ENCODE results near the gene TNS2. TPM values are rescaled to one million over a fixed set of nuclear protein-coding genes. Genes with fewer than 3 reads are reported as not detected.

TNS2 gene
- total and polyA plus RNA-seq, 2 of the 13 experiments (the other 11 are each of a cell fraction or from before 2014, with no cell fraction given), result 8.9 to 20.4 TPM

DNA sequence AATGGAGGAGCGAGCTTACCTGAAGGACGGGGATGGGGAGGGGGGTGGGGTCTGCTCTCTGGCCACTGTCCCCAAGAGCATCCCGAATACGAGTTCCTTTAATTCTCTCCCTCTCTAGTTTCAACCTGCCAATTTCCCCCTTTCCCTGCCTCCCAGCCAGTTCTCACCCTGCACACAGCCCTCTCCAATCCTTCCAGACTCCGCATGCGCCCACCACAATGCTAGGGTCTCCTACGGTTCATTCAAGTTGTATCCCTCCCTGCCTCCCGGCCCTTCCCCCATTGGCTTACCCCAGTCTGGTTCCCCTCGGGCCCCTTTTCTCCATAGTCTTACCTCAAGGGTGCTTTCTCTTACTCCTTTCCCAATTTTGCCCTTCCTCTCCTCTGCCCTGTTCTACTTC, 46.9 kb downstream of the TNS2 start:
- no peak for FAIRE-seq
- POLR2A ChIA-PET, result interaction anchor here (0.7 to 3.6 kb wide), 3 partner anchors 12 to 48 kb away, joined by 3 to 42 read pairs (median 3); partner anchors contain the start of gene SPRYD3
- no peak overlapping the region for H2AFZ ChIP-seq (ENCODE audit: low read length)

More for the DNA sequence above, 46.9 kb downstream of the TNS2 start:
- Histone ChIP-seq H3K4me1 (ENCODE audit: insufficient read depth, low read length) (peaks cover 75% of the 10 kb centered on the region), H3K4me3 (replicated peaks in 1 of 3; ENCODE audit: insufficient read depth in 1 of 3, low read depth in 2 of 3, low read length in 3 of 3) (peak overlapping the region; percentile 56 to 90 (median 78); a peak in 5 of 6 replicates), H3K9ac (ENCODE audit: insufficient read depth, low read depth, low read length) (no peak overlapping the region), H3K27me3 (ENCODE audit: control insufficient read depth in 1 of 2, insufficient read depth in 2 of 2, low read length in 2 of 2) (peaks cover 0 to 14% of the 10 kb centered on the region in 2 experiments; a peak in 3 of 5 replicates), H3K4me2 (ENCODE audit: low read depth, low read length) (peak overlapping the region; percentile 94), H3K79me2 (ENCODE audit: insufficient read depth, low read length) (no peaks in the 10 kb centered on the region), H3K36me3 (replicated peaks in 1 of 2; ENCODE audit: control insufficient read depth in 1 of 2, insufficient read depth in 2 of 2, low read length in 2 of 2) (no peaks in the 10 kb centered on the region), H3K27ac (ENCODE audit: extremely low read length, insufficient read depth, low read length) (no peak overlapping the region), H3K9me3 (ENCODE audit: low read length) (no peaks in the 10 kb centered on the region), H4K20me1 (ENCODE audit: insufficient read depth, low read length) (no peaks in the 10 kb centered on the region)
- CTCF ChIA-PET (ENCODE audit: low intra/inter-chr PET ratio, low total read pairs), result no interaction called here
- DNase-seq (ENCODE audit: low spot score) (no peak), ATAC-seq (no peak)
- intact Hi-C loops (cut with micrococcal nuclease; ENCODE audit: unreplicated experiment), result no loop called here
- WGBS (ENCODE audit: low lambda C conversion rate), result 58% methylated on average over 9 of the region's 9 CpGs
- in situ Hi-C loops (cut with HindIII; ENCODE audit: extremely low pct_ligation_motif_present, low pct_unique_long_range_greater_than_20kb), result no loop called here
- no peak for TF ChIP-seq ZNF263 (CRISPR knock-in tag; IDR thresholded peaks at IDR 0.05)
- TF ChIP-seq, protein P1, sequence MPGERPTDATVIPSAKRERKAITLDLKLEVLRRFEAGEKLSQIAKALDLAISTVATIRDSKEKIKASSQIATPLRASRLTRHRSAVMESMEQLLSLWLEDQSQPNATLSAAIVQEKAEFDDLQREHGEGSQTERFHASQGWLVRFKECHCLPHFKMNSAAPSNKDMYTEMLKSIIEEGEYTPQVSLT (CRISPR knock-in tag; IDR thresholded peaks at IDR 0.05; ENCODE audit: borderline replicate concordance, low read depth), result no peak
- TF ChIP-seq, protein P2, sequence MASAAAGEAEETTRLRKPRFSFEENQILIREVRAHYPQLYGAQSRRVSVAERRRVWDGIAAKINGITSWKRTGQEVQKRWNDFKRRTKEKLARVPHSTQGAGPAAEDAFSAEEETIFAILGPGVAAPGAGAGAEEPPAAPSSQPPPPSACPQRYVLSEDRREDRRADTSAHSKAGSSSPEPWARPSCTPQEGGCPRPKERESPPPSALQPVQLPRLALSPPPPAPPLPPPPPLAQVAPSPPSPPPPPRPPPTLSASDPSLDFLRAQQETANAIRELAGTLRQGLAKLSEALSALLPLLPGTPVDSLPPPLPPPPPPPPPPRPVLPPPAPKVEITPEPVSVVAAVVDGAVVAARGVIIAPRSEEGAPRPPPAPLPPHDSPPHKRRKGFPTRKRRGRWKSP (CRISPR knock-in tag; IDR thresholded peaks at IDR 0.05), result no peak
- TF ChIP-seq ZNF451 (CRISPR knock-in tag; IDR thresholded peaks at IDR 0.05), result no peak
- no peak for TF ChIP-seq TEAD2 (CRISPR knock-in tag; IDR thresholded peaks at IDR 0.05)
- no peak for TF ChIP-seq SIX1 (CRISPR knock-in tag; IDR thresholded peaks at IDR 0.05; ENCODE audit: borderline replicate concordance)
- TF ChIP-seq, protein P3, sequence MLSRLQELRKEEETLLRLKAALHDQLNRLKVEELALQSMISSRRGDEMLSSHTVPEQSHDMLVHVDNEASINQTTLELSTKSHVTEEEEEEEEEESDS (CRISPR knock-in tag; IDR thresholded peaks at IDR 0.05; ENCODE audit: borderline replicate concordance), result no peak
- TF ChIP-seq CBFB (CRISPR knock-in tag; IDR thresholded peaks at IDR 0.05), result no peak
- no peak for TF ChIP-seq GATAD1 (CRISPR knock-in tag; IDR thresholded peaks at IDR 0.05)
- TF ChIP-seq, protein P4, sequence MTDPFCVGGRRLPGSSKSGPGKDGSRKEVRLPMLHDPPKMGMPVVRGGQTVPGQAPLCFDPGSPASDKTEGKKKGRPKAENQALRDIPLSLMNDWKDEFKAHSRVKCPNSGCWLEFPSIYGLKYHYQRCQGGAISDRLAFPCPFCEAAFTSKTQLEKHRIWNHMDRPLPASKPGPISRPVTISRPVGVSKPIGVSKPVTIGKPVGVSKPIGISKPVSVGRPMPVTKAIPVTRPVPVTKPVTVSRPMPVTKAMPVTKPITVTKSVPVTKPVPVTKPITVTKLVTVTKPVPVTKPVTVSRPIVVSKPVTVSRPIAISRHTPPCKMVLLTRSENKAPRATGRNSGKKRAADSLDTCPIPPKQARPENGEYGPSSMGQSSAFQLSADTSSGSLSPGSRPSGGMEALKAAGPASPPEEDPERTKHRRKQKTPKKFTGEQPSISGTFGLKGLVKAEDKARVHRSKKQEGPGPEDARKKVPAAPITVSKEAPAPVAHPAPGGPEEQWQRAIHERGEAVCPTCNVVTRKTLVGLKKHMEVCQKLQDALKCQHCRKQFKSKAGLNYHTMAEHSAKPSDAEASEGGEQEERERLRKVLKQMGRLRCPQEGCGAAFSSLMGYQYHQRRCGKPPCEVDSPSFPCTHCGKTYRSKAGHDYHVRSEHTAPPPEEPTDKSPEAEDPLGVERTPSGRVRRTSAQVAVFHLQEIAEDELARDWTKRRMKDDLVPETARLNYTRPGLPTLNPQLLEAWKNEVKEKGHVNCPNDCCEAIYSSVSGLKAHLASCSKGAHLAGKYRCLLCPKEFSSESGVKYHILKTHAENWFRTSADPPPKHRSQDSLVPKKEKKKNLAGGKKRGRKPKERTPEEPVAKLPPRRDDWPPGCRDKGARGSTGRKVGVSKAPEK (CRISPR knock-in tag; IDR thresholded peaks at IDR 0.05; ENCODE audit: borderline replicate concordance), result no peak
- no peak for TF ChIP-seq ZC3H4 (CRISPR knock-in tag; IDR thresholded peaks at IDR 0.05; ENCODE audit: borderline replicate concordance)
- no TSS peak for BruUV-seq (replicated peaks)

Measured in HepG2 (cell line).